HUDEP-2 (cell line): ENCODE measurements around the gene RBMY1A1.
"Not testable (repeated sequence)": the region's sequence is repeated elsewhere in the genome, so short reads cannot be mapped to it uniquely, and the experiment has no call there.

Source experiments
- DNase-seq, 76 experiments: peaks; one replicate each; lab custom pipeline; 2025; ENCODE audit not compliant: unreplicated experiment in 76 of 76; lab: John Stamatoyannopoulos, UW

The RBMY1A1 gene

GRCh38 chrY:21534579-21534978 is at the start of gene RBMY1A1:
Gene RBMY1A1, plus strand, starts transcription at chrY:21534879. Its CDS starts 2,013 bp downstream, at chrY:21536892.
- DNase-seq, result not testable (repeated sequence)

DNA sequence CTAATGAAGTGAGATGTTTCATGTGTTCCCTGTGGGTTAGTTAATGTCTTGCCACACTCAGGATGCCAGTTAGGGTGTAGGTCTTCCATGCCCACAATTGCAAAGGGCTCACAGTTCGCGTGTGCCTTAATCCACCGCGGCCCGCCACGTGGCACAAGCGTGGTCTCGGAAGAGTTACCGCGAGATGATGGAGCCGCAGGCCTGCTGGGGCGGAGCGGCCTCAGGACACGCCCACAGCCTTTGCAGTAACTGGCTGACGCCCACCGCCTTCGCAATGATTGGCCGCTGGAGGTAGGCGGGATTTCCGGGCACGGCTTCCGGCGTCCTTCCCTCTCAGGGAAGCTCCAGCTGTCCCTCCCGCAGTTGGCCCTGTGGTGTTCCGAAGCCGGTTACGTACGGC is 23.6 kb upstream of the RBMY1A1 start, which contains the start of gene RBMY1B:
Gene RBMY1B (plus strand): TSS at position 301 of the 400 bp plus-strand sequence. CDS start 2,013 bp downstream, outside the sequence.
- not testable (repeated sequence) for DNase-seq

DNA sequence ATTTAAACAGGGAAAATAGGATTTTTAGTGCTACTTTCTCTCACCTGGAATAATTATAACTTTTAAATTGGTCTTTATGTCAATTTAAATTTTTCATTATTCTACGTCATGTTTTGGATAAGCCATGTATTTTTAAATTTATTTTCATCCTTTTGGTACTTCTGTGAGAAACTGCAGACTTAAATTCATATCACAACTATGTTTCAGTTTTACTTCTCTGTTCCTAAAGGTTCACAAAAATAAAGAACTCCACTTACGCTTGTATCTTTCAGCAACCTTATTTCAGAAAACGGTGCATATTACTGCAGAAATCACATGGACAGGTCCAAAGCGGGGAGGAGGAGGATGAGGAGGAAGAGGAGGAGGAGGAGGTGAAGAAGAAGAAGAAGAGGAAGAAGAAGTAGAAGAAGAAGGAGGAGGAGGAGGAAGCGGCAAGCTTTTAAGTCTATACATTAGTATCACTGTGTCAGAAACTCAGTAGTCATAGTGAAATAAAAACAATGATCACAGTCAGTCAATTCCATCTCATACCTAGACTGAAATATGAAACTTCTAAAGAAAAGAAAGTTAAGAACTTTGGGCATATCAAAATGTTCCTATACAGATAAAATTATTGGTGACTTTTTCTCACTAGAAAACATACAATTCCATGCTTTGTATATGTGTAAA is 24.8 kb downstream of the RBMY1A1 start:
- not testable (repeated sequence) for DNase-seq

GRCh38 chrY:21585449-21585848 is 50.8 kb downstream of the RBMY1A1 start:
- DNase-seq, result no peak

DNA sequence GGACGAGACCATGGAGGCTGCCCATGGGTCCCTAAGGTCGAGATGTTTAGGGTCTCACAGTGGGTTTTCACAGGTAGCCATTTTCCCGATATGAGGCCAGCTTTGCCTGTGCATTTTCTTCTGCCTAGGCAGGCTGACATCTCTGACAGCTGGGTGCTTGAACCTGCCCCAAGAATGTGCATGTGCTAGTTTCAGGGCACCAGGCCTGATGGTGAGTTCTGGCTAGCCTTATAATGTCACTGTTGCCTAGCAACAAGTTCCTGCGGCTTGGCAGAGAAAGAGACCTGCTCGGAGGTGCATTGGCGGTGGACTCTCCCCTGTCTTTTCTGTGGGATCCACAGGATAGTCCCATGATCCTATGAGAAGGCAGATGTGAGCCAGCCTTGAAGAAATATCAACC is 51.8 kb downstream of the RBMY1A1 start:
- not testable (repeated sequence) for DNase-seq

DNA sequence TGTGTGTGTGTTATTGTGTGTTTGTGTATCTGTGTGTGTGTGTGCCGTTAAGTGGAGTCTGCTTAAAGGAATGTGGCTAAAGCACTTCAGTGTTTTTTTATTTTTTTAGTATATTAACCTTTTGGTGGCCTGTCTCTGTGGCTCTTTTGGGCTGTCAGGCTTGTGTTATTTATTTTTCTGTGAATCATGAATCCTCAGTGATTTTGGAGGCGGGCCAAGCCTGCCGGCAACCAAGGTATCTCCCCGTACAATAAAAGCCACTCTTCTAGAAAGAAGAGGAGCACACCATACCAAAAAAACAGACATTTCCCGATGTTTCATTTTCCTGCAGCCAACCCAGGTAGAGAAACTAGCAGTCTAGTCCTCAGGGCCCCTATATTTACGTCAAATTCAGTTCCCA is 57.4 kb downstream of the RBMY1A1 start:
- no peak for DNase-seq

- DNase-seq, result not testable (repeated sequence)
These were observed 61.6 kb downstream of the RBMY1A1 start for GRCh38 chrY:21596287-21596686.
